ENCODE measurements around the gene SYCE1. TPM values are rescaled to one million over a fixed set of nuclear protein-coding genes. Genes with fewer than 3 reads are reported as not detected.

SYCE1 gene
- total and polyA plus RNA-seq, 2 of the 8 experiments (the other 6 are each of a cell fraction or from before 2014, with no cell fraction given) = not detected

DNA sequence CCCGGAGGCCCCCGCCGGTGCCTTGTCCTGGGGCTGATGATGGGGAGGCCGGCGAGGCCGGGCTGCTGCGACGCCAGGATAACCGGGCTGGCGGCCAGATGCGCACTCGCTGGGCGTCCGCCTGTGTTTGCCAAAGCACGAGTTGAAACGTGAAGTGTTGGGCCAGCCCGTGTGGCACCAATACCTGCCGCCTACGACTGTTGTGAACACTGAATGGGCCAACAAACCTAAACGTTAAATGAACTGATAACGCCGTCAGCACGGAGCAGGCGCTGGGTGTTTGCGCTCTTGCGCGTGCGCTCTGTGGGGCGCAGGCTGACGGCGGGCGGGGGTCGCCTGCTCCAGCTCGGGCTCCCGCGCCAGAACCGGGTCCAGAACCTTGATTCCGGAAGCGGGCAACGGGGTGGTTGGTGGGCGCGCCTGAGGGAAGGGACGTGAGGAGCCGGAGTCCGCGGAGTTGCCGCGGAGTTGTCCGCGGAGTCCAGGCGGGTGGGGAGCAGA is 37.6 kb downstream of the SYCE1 start:
- no peak overlapping the region for H4K91ac ChIP-seq (replicated peaks; ENCODE audit: insufficient read length, low read length)
- no peak overlapping the region for H2BK20ac ChIP-seq (ENCODE audit: low read length)
- POLR2A ChIA-PET (ENCODE audit: partially characterized antibody) = no interaction called here
- no peak overlapping the region for H3K4me3 ChIP-seq (ENCODE audit: extremely low read depth in 1 of 4, insufficient read depth in 2 of 4, low read depth in 3 of 4, low read length in 4 of 4)
- H3K23ac ChIP-seq (ENCODE audit: insufficient read length) = no peak overlapping the region
- DNase-seq (ENCODE audit: low read depth in 1 of 2, low spot score in 2 of 2) (no peak), FAIRE-seq (no peak)
- no peaks in the 10 kb centered on the region for H3K79me1 ChIP-seq (ENCODE audit: low read depth, low read length)
- H2BK15ac ChIP-seq (ENCODE audit: low read length) = no peak overlapping the region
- no peak overlapping the region for H2AFZ ChIP-seq (ENCODE audit: low read length)
- H3K18ac ChIP-seq (ENCODE audit: extremely low read depth, low read length) = no peak overlapping the region
- no peak overlapping the region for H4K8ac ChIP-seq (ENCODE audit: extremely low read depth, insufficient read depth, low read length)
- no peak overlapping the region for H2AK5ac ChIP-seq (ENCODE audit: low read depth, low read length)
- no peaks in the 10 kb centered on the region for H3K23me2 ChIP-seq (ENCODE audit: low read depth, low read length)
- H2BK12ac ChIP-seq (ENCODE audit: low read depth, low read length) = no peak overlapping the region
- H3K56ac ChIP-seq (replicated peaks; ENCODE audit: insufficient read length, low read depth, low read length) = no peak overlapping the region
- CTCF ChIA-PET (ENCODE audit: partially characterized antibody) = no interaction called here
- no peak overlapping the region for H3K14ac ChIP-seq (ENCODE audit: insufficient read length)
- H3K4me2 ChIP-seq (ENCODE audit: insufficient read depth in 1 of 2, low read depth in 2 of 2, low read length in 2 of 2) = no peak overlapping the region
- no peaks in the 10 kb centered on the region for H3K4me1 ChIP-seq (replicated peaks in 1 of 4; ENCODE audit: control insufficient read depth in 3 of 4, insufficient read depth in 4 of 4, low read length in 3 of 4)
- no peak overlapping the region for H3K27ac ChIP-seq (ENCODE audit: low read depth, low read length)
- H3K27me3 ChIP-seq (replicated peaks in 1 of 4; ENCODE audit: control insufficient read depth in 3 of 4, extremely low read depth in 1 of 4, insufficient read depth in 3 of 4, low read length in 3 of 4) = no peaks in the 10 kb centered on the region
- no peak for TF ChIP-seq HDAC6 (IDR thresholded peaks at IDR 0.05; ENCODE audit: low read depth, low read length)
- no peak for TF ChIP-seq TEAD4 (IDR thresholded peaks at IDR 0.05; ENCODE audit: low read depth, low read length)
- no peak for TF ChIP-seq SUZ12 (IDR thresholded peaks at IDR 0.05; ENCODE audit: low read length)
- TF ChIP-seq, protein P1, sequence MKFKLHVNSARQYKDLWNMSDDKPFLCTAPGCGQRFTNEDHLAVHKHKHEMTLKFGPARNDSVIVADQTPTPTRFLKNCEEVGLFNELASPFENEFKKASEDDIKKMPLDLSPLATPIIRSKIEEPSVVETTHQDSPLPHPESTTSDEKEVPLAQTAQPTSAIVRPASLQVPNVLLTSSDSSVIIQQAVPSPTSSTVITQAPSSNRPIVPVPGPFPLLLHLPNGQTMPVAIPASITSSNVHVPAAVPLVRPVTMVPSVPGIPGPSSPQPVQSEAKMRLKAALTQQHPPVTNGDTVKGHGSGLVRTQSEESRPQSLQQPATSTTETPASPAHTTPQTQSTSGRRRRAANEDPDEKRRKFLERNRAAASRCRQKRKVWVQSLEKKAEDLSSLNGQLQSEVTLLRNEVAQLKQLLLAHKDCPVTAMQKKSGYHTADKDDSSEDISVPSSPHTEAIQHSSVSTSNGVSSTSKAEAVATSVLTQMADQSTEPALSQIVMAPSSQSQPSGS (IDR thresholded peaks at IDR 0.05; ENCODE audit: low read length) = no peak
- no peak for TF ChIP-seq EZH2 (IDR thresholded peaks at IDR 0.05; ENCODE audit: low read depth, low read length, severe bottlenecking)
- TF ChIP-seq PHF8 (conservative IDR thresholded peaks at IDR 0.05; ENCODE audit: low read depth, low read length) = no peak
- H4K20me1 ChIP-seq (replicated peaks in 1 of 2; ENCODE audit: control insufficient read depth in 1 of 2, insufficient read depth in 2 of 2, low read length in 2 of 2) = no peaks in the 10 kb centered on the region
- no peak overlapping the region for H2BK120ac ChIP-seq (replicated peaks; ENCODE audit: low read depth, low read length)
- 83% methylated on average over 33 of the region's 51 CpGs; no CpG with 5 or more reads in 1 of the 2 experiments for WGBS, 2 experiments (ENCODE audit: extremely low coverage in 1 of 2, insufficient coverage in 1 of 2, insufficient read length in 1 of 2, insufficient replicate concordance in 2 of 2, low coverage in 1 of 2, low lambda C conversion rate in 2 of 2, missing lambda C conversion rate in 1 of 2)
- peaks cover 0 to 3% (median 0%) of the 10 kb centered on the region in 4 experiments; a peak in 1 of 8 replicates for H3K36me3 ChIP-seq (ENCODE audit: control insufficient read depth in 2 of 4, insufficient read depth in 4 of 4, low read length in 3 of 4)
- no peak overlapping the region for H3K9ac ChIP-seq (replicated peaks in 1 of 4; ENCODE audit: extremely low read depth in 1 of 4, low read depth in 3 of 4, low read length in 3 of 4)
- H3K9me3 ChIP-seq (ENCODE audit: insufficient read depth in 2 of 2, low read depth in 1 of 2, low read length in 1 of 2) = peaks cover 55 to 79% of the 10 kb centered on the region in 2 experiments
- no peak overlapping the region for H4K5ac ChIP-seq (ENCODE audit: insufficient read length, low read depth, low read length)
- H3K4ac ChIP-seq (replicated peaks; ENCODE audit: insufficient read length, low read depth, low read length) = no peak overlapping the region
- no peak overlapping the region for H2BK5ac ChIP-seq (ENCODE audit: low read depth, low read length)
- H3K79me2 ChIP-seq (ENCODE audit: control insufficient read depth in 1 of 2, insufficient read depth in 2 of 2, low read length in 2 of 2) = no peaks in the 10 kb centered on the region

Data from H1 (cell line).